ENCODE results near the gene VIPR2.

- no peak for TF ChIP-seq POLR2AphosphoS5 (IDR thresholded peaks at IDR 0.05)
- no peak for TF ChIP-seq POLR2A (IDR thresholded peaks at IDR 0.05)
- TF ChIP-seq, protein P1, sequence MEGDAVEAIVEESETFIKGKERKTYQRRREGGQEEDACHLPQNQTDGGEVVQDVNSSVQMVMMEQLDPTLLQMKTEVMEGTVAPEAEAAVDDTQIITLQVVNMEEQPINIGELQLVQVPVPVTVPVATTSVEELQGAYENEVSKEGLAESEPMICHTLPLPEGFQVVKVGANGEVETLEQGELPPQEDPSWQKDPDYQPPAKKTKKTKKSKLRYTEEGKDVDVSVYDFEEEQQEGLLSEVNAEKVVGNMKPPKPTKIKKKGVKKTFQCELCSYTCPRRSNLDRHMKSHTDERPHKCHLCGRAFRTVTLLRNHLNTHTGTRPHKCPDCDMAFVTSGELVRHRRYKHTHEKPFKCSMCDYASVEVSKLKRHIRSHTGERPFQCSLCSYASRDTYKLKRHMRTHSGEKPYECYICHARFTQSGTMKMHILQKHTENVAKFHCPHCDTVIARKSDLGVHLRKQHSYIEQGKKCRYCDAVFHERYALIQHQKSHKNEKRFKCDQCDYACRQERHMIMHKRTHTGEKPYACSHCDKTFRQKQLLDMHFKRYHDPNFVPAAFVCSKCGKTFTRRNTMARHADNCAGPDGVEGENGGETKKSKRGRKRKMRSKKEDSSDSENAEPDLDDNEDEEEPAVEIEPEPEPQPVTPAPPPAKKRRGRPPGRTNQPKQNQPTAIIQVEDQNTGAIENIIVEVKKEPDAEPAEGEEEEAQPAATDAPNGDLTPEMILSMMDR (IDR thresholded peaks at IDR 0.05) = no peak
- TF ChIP-seq EP300 (IDR thresholded peaks at IDR 0.05) = no peak
These were observed 129.6 kb downstream of the VIPR2 start for GRCh38 chr7:159015081-159015453.
